ENCODE measurements around the gene PLIN3. TPM values are rescaled to one million over a fixed set of nuclear protein-coding genes. Genes with fewer than 3 reads are reported as not detected.
A peak's percentile ranks its signal among the peaks of the same experiment; 100 is the strongest.

PLIN3 gene
- total and polyA plus RNA-seq, 4 donors = 53.2 to 68.4 (median 56.5) TPM

DNA sequence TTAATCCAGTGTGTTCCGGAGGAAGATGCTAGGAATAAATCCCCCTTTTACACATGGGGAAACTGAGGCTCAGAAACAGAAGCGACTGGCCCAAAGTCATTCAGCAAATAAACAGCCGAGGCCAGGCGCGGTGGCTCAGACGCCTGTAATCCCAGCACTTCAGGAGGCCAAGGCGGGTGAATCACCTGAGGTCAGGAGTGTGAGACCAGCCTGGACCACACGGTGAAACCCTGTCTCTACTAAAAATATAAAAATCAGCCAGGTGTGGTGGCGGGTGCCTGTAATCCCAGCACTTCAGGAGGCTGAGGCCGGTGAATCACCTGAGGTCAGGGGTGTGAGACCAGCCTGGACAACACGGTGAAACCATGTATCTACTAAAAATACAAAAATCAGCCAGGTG, 11.6 kb upstream of the PLIN3 start:
- no peaks in the 10 kb centered on the region for H3K36me3 ChIP-seq (ENCODE audit: control insufficient read depth in 1 of 2, insufficient read depth in 2 of 2, low read length in 1 of 2)
- no peak overlapping the region for H3K4me3 ChIP-seq (ENCODE audit: low read length in 2 of 2)
- no peaks in the 10 kb centered on the region for H3K4me1 ChIP-seq (ENCODE audit: control insufficient read depth in 1 of 2, insufficient read depth in 2 of 2, low read length in 2 of 2)
- WGBS, 2 donors = 97 to 98% methylated on average over 11 of the region's 11 CpGs
- intact Hi-C loops (cut with DNase I) = no loop called here
- no peak for ATAC-seq (ENCODE audit: low FRiP score)
- DNase-seq = no peak
- no peaks in the 10 kb centered on the region for H3K27me3 ChIP-seq (ENCODE audit: control insufficient read depth in 1 of 2, insufficient read depth in 2 of 2, low read length in 1 of 2)
- H3K27ac ChIP-seq (ENCODE audit: low read depth in 1 of 2, low read length in 2 of 2) = no peak overlapping the region
- no peaks in the 10 kb centered on the region for H3K9me3 ChIP-seq (ENCODE audit: control insufficient read depth, low read length)

DNA sequence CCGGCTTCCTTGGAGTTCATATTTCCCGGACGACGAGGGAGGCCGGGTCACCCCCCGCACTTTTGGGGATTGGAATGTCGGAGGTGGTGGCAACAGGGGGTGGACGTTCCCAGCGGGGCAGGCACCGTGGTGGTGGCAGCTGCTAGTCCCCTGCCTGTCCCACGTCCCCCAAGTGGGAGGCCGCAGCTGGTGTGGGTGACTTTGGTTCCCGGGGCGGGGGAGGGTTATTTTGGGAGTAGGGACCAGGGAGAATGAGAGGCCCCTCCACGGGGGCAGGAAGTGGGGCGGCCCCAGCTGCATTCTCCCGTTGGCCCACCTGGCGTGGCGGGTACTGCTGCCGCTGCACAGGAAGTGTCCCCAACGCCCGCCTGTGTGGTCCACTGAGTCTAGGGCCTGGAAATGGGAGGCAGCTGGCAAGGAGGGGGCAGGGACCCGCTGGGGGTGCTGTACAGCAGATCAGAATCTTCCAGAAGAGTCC, 11.1 kb upstream of the PLIN3 start:
- H3K9me3 ChIP-seq (ENCODE audit: control insufficient read depth, low read length) = no peaks in the 10 kb centered on the region
- peak; percentile 29 for ATAC-seq (ENCODE audit: low FRiP score)
- H3K36me3 ChIP-seq (ENCODE audit: control insufficient read depth in 1 of 2, insufficient read depth in 2 of 2, low read length in 1 of 2) = no peaks in the 10 kb centered on the region
- no peaks in the 10 kb centered on the region for H3K4me1 ChIP-seq (ENCODE audit: control insufficient read depth in 1 of 2, insufficient read depth in 2 of 2, low read length in 2 of 2)
- H3K27me3 ChIP-seq (ENCODE audit: control insufficient read depth in 1 of 2, insufficient read depth in 2 of 2, low read length in 1 of 2) = no peaks in the 10 kb centered on the region
- peak overlapping the region in 1 of 2 donors; percentile 66 for H3K27ac ChIP-seq (ENCODE audit: low read depth in 1 of 2, low read length in 2 of 2)
- no peak overlapping the region for H3K4me3 ChIP-seq (ENCODE audit: low read length in 2 of 2)
- peak in 1 of 2 donors; percentile 53 for DNase-seq
- WGBS, 2 donors = 24 to 27% methylated on average over 23 of the region's 23 CpGs
- intact Hi-C loops (cut with DNase I) = no loop called here

DNA sequence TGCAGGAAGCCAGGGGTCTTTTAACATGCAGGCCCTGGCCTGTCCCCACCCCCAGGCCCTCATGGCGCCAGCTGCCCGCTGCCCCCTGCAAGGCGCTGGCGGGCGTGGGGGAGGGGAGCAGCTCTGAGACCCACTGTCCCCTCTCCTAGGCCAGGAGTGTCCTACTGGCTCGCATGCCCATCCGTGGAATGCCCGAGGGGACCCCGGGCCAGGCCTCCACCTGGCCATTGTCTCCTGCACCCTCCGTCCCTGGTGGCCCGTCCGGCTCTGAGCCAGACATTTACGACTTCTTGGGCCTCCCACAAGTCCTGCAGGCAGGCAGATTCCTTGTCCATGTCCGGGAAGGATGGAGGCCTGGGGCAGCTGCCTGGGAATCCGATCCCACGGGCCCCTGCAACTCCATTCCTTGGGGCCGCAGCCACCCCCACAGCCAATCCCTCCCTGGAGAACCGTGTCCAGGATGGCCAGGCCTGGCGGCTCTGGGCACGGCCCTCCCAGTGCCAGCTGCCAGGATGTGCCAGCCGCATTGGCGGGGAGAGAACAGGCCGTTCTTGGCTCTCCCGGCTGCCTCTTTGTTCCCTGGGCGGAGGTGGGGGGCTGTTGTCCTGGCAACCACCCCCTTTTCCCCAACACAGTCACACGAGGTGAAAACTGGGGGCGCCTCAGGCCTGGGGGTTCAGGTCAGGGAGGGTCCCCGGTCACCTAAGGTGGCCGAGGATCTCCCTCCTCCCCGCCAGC, 10.5 kb upstream of the PLIN3 start:
- Histone ChIP-seq H3K27ac (ENCODE audit: low read depth in 1 of 2, low read length in 2 of 2) (peak overlapping the region in 1 of 2 donors; percentile 66), H3K4me3 (ENCODE audit: low read length in 2 of 2) (no peak overlapping the region), H3K4me1 (ENCODE audit: control insufficient read depth in 1 of 2, insufficient read depth in 2 of 2, low read length in 2 of 2) (no peaks in the 10 kb centered on the region), H3K9me3 (ENCODE audit: control insufficient read depth, low read length) (no peaks in the 10 kb centered on the region), H3K36me3 (ENCODE audit: control insufficient read depth in 1 of 2, insufficient read depth in 2 of 2, low read length in 1 of 2) (no peaks in the 10 kb centered on the region), H3K27me3 (ENCODE audit: control insufficient read depth in 1 of 2, insufficient read depth in 2 of 2, low read length in 1 of 2) (no peaks in the 10 kb centered on the region)
- ATAC-seq (ENCODE audit: low FRiP score) (peak; percentile 86), DNase-seq (peak; percentile 66 to 84)
- intact Hi-C loops (cut with DNase I) = no loop called here
- WGBS, 2 donors = 10 to 17% methylated on average over 28 to 30 of the region's 30 CpGs

DNA sequence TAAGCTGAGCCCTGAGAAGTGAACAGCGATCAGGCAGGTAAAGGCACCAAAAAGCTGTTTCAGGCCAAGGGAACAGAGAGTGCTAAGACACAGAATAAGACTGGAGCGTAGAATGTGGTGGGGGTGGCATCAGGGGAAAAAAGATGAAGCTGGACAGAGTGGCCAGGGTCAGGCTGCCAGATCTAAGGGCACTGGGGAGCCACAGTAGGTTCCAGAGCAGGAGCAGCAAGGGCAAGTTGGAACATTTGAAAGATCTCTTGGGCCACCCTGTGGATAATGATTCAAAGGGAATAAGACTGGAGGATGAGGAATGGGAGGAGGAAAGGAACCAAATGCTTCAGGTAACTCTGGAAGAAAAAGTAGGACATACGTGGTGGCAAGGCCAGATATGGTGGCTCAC, 6.5 kb upstream of the PLIN3 start:
- Histone ChIP-seq H3K36me3 (ENCODE audit: control insufficient read depth in 1 of 2, insufficient read depth in 2 of 2, low read length in 1 of 2) (no peaks in the 10 kb centered on the region), H3K9me3 (ENCODE audit: control insufficient read depth, low read length) (no peaks in the 10 kb centered on the region), H3K27me3 (ENCODE audit: control insufficient read depth in 1 of 2, insufficient read depth in 2 of 2, low read length in 1 of 2) (no peaks in the 10 kb centered on the region), H3K4me3 (ENCODE audit: low read length in 2 of 2) (no peak overlapping the region), H3K27ac (ENCODE audit: low read depth in 1 of 2, low read length in 2 of 2) (no peak overlapping the region), H3K4me1 (ENCODE audit: control insufficient read depth in 1 of 2, insufficient read depth in 2 of 2, low read length in 2 of 2) (no peaks in the 10 kb centered on the region)
- intact Hi-C loops (cut with DNase I) = loop anchor here (2.0 kb wide), 1 partner anchor 37 kb away; no protein-coding TSS in a partner anchor
- WGBS, 2 donors = 87 to 91% methylated on average over 3 of the region's 3 CpGs
- no peak for DNase-seq
- ATAC-seq (ENCODE audit: low FRiP score) = no peak

DNA sequence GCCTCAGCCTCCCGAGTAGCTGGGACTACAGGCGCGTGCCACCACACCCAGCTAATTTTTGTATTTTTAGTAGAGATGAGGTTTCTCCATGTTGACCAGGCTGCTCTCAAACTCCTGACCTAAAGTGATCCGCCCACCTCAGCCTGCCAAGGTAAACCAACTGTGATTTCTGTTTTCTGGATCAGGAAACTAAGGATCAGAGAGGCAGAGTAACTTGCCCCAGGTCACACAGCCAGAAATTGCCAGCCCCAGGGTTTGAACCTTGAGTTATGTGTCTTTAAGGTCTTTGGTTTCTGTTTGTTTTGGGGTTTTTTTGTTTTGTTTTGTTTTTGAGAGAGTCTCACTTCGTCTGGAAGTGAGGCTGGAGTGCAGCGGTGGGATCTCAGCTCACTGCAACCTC, 4.2 kb upstream of the PLIN3 start:
- H3K4me3 ChIP-seq (ENCODE audit: low read length in 2 of 2) = no peak overlapping the region
- intact Hi-C loops (cut with DNase I) = loop anchor here (1.0 to 2.0 kb wide), 4 partner anchors 39 to 160 kb away; partner anchors contain the start of gene KDM4B (in 1 of the 2)
- no peak for DNase-seq
- H3K9me3 ChIP-seq (ENCODE audit: control insufficient read depth, low read length) = no peaks in the 10 kb centered on the region
- no peaks in the 10 kb centered on the region for H3K4me1 ChIP-seq (ENCODE audit: control insufficient read depth in 1 of 2, insufficient read depth in 2 of 2, low read length in 2 of 2)
- no peak for ATAC-seq (ENCODE audit: low FRiP score)
- H3K36me3 ChIP-seq (ENCODE audit: control insufficient read depth in 1 of 2, insufficient read depth in 2 of 2, low read length in 1 of 2) = no peaks in the 10 kb centered on the region
- no peaks in the 10 kb centered on the region for H3K27me3 ChIP-seq (ENCODE audit: control insufficient read depth in 1 of 2, insufficient read depth in 2 of 2, low read length in 1 of 2)
- no peak overlapping the region for H3K27ac ChIP-seq (ENCODE audit: low read depth in 1 of 2, low read length in 2 of 2)
- WGBS, 2 donors = 71 to 74% methylated on average over 6 of the region's 6 CpGs

DNA sequence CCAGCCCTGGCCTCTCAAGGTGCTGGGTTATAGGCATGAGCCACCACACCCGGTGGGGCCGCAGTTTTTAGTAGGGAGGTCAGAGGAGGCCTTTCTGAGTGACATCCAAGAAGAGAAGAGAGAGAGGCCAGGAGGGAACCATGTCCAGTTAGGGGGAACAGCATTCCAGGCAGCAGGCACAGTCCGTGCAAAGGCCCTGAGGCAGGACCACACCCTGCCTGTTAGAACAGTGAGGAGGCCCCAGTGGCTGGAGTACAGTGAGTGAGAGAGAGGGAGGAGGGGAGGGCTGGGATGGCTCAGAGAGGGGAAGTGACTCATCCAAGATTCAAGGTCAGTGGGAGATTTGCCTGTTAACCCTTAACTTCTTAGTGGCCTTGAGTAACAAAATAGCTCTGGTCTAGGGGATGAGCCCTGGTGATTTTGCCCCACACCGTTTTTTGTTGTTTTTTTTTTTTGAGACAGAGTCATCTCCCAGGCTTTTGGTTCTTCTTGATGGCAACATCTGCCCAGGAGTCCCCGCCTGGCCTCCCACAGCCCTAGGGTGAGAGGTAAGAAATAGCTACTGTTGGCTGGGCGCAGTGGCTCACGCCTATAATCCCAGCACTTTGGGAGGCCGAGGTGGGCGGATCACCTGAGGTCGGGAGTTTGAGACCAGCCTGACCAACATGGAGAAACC, 2.7 kb upstream of the PLIN3 start:
- Histone ChIP-seq H3K36me3 (ENCODE audit: control insufficient read depth in 1 of 2, insufficient read depth in 2 of 2, low read length in 1 of 2) (no peaks in the 10 kb centered on the region), H3K9me3 (ENCODE audit: control insufficient read depth, low read length) (no peaks in the 10 kb centered on the region), H3K4me1 (ENCODE audit: control insufficient read depth in 1 of 2, insufficient read depth in 2 of 2, low read length in 2 of 2) (no peaks in the 10 kb centered on the region), H3K27ac (ENCODE audit: low read depth in 1 of 2, low read length in 2 of 2) (no peak overlapping the region), H3K27me3 (ENCODE audit: control insufficient read depth in 1 of 2, insufficient read depth in 2 of 2, low read length in 1 of 2) (no peaks in the 10 kb centered on the region), H3K4me3 (ENCODE audit: low read length in 2 of 2) (no peak overlapping the region)
- ATAC-seq (ENCODE audit: low FRiP score) = no peak
- intact Hi-C loops (cut with DNase I) = loop anchor here (2.0 kb wide), 2 partner anchors 99 to 161 kb away; partner anchors contain the start of gene KDM4B (in 1 of the 2)
- WGBS, 2 donors = 81 to 84% methylated on average over 10 of the region's 10 CpGs
- DNase-seq = peak; percentile 77 to 87

DNA sequence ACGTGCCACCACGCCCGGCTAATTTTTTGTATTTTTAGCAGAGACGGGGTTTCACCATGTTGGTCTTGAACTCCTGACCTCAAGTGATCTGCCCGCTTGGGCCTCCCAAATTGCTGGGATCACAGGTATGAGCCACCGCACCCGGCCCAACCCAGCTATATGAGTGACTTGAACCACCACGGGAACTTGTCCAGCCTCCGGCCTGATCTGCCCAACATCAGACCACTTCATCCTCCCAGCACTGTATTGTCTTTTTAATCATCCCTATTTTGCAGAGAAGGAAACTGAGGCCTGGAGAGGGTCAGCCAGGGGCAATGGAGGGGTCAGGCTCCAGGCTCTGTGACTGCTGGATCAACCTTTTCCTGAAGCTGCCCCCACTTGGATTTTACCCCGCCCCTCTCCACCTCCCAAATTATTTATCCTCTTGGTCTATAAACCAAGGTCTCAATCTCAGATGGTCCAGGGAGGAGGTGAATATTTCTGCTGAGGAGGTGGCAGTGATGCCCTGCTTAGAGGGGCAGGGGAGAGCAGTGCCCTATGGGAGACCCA, 893 bp upstream of the PLIN3 start:
- DNase-seq = no peak
- ATAC-seq (ENCODE audit: low FRiP score) = no peak
- Histone ChIP-seq H3K27ac (ENCODE audit: low read depth in 1 of 2, low read length in 2 of 2) (no peak overlapping the region), H3K9me3 (ENCODE audit: control insufficient read depth, low read length) (no peaks in the 10 kb centered on the region), H3K27me3 (ENCODE audit: control insufficient read depth in 1 of 2, insufficient read depth in 2 of 2, low read length in 1 of 2) (no peaks in the 10 kb centered on the region), H3K4me1 (ENCODE audit: control insufficient read depth in 1 of 2, insufficient read depth in 2 of 2, low read length in 2 of 2) (no peaks in the 10 kb centered on the region), H3K4me3 (ENCODE audit: low read length in 2 of 2) (no peak overlapping the region), H3K36me3 (ENCODE audit: control insufficient read depth in 1 of 2, insufficient read depth in 2 of 2, low read length in 1 of 2) (no peaks in the 10 kb centered on the region)
- intact Hi-C loops (cut with DNase I) = no loop called here
- 67 to 77% methylated on average over 10 of the region's 10 CpGs for WGBS, 2 donors

DNA sequence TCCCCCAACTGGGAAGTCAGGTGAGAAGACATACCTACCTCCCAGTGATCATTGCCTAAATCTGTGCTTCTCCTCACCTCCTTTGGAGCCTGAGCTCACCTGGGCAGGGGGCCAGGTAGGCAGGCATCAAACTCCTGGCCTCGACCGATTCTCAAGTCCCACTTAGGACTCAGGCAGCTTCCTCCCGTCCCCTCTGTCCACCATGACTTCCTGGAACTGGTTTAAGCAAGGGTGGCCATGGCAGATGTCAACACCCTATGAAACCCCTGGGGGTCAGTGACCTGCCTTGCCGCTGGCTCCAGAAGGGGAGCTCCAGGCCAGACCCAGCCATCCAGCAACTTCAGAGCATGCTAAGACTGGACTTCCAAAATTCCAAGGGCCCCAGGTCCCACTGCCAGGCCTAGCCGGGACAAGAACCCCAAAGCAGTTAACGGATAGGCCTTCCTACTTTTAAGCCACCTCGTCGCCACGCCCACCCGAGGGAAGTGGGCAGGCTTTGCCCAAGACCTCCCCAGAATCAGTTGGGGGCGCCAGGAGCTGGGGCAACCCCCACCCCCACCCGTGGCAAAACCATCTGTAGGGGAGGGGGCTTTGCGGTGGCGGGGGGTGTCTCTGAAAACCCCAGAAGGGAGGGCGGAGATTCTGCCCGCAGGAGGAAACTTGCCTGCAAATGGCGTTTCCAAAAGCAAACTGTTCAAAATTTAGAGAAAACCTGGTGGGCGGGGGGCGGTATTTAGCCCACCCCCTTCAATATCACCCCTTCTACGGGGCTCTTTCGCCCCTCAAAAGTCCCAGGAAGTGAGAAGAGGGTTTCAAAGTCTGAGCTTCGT, 657 bp downstream of the PLIN3 start:
- intact Hi-C loops (cut with DNase I) = no loop called here
- 1 to 2% methylated on average over 22 of the region's 22 CpGs for WGBS, 2 donors
- DNase-seq = peak; percentile 83 to 89
- peak overlapping the region in 1 of 2 donors; percentile 59 for H3K27ac ChIP-seq (ENCODE audit: low read depth in 1 of 2, low read length in 2 of 2)
- H3K36me3 ChIP-seq (ENCODE audit: control insufficient read depth in 1 of 2, insufficient read depth in 2 of 2, low read length in 1 of 2) = no peaks in the 10 kb centered on the region
- H3K4me1 ChIP-seq (ENCODE audit: control insufficient read depth in 1 of 2, insufficient read depth in 2 of 2, low read length in 2 of 2) = no peaks in the 10 kb centered on the region
- no peaks in the 10 kb centered on the region for H3K27me3 ChIP-seq (ENCODE audit: control insufficient read depth in 1 of 2, insufficient read depth in 2 of 2, low read length in 1 of 2)
- H3K9me3 ChIP-seq (ENCODE audit: control insufficient read depth, low read length) = no peaks in the 10 kb centered on the region
- peak overlapping the region; percentile 66 to 91 for H3K4me3 ChIP-seq (ENCODE audit: low read length in 2 of 2)
- peak; percentile 64 for ATAC-seq (ENCODE audit: low FRiP score)
